NOMO-1 treated with dmso at 0.1 percent for 144 hours (cell line): ENCODE data around the gene HCAR2.
"Not testable (repeated sequence)": the region's sequence is repeated elsewhere in the genome, so short reads cannot be mapped to it uniquely, and the experiment has no call there.

Experiments
- DNase-seq: peaks from one replicate; lab custom pipeline; 2025; ENCODE audit not compliant: unreplicated experiment; lab: John Stamatoyannopoulos, UW

The HCAR2 gene

DNA sequence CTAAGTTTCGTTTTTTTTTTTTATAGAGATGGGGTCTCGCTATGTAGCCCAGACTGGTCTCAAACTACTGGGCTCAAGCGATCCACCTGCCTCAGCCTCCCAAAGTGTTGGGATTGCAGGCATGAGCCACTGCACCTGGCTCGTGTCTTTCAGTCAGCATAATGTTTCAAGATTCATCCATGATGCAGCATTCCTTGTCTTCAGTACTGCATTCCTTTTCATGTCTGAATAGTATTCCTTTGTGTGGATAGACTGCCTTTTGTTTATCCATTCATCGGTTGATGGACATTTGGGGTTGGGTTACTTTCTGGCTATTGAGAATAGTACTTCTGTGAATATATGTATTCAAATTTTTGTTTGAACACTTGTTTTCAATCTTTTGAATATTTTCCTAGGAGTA lies 37.4 kb downstream of the HCAR2 start:
- DNase-seq, result no peak

- no peak for DNase-seq
Measured at GRCh38 chr12:122665349-122665748, 37.8 kb downstream of the HCAR2 start.

- no peak for DNase-seq
Measured at GRCh38 chr12:122661938-122662337, 41.2 kb downstream of the HCAR2 start.

DNA sequence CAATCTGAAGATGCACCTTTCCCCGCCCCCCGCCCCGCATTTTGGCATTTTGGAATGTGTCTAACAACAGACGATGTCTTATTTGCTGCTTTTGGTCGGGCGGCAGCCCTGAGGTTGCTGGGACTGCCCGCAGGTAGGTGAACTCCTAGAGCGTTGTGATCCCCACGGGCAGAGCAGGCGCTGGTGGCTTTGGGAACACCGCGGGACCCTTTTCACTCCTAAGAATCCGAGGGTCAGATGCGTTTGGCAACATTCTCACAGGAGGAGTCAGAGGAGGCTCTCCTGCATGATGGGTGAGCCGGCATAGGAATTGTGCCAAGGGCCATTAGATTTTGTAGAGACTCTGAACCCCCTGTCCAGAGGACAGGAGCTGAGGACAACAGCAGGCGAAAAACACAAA lies 41.9 kb downstream of the HCAR2 start:
- no peak for DNase-seq

- no peak for DNase-seq
Measured at GRCh38 chr12:122659579-122659978, 43.6 kb downstream of the HCAR2 start.

GRCh38 chr12:122656298-122656697 lies 46.9 kb downstream of the HCAR2 start:
- no peak for DNase-seq

DNA sequence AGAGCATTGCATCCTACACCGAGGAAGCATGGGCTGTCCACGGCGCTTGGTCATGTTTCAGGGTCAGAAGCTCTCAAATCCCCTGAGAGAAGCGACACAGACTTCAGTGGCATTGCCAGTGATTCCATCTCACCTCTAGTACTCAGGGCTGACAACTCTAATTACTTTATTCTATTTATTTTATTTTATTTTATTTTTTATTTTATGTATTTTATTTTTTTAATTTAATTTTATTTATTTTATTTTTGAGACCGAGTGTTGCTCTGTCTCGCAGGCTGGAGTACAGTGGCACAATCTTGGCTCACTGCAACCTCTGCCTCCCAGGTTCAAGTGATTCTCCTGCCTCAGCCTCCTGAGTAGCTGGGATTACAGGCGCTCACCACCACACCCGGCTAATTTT lies 49.9 kb downstream of the HCAR2 start:
- DNase-seq, result not testable (repeated sequence)

GRCh38 chr12:122651520-122652224 lies 51.5 kb downstream of the HCAR2 start:
- DNase-seq, result no peak
